Kidney (tissue), 14 donors: ENCODE results near the gene PANK2. TPM values are rescaled to one million over a fixed set of nuclear protein-coding genes. Genes with fewer than 3 reads are reported as not detected.

ENCODE experiments used
- DNase-seq, 5 donors: peaks; one replicate each; pipeline ENCODE4 v3.0.0-alpha.2; 2013 to 2020
- FAIRE-seq: peaks from 2 replicates; lab custom pipeline; 2012; peaks lifted over from hg19 to GRCh38; lab: Jason Lieb, UNC
- H3K27ac ChIP-seq, 2 donors: one replicate each; pipeline ENCODE4 v1.7.0; 2013; ENCODE audit warnings: low read depth in 2 of 2, low read length in 2 of 2, inconsistent platforms in 1 of 2
- H3K27me3 ChIP-seq: one replicate; pipeline ENCODE4 v1.7.1; 2013; ENCODE audit warnings: low read length, inconsistent platforms; ENCODE audit not compliant: control insufficient read depth, insufficient read depth
- H3K36me3 ChIP-seq, 3 donors: one replicate each; pipeline versions ENCODE4 v1.7.0 to v1.7.1; 2013; ENCODE audit warnings: low read length in 3 of 3, control low read depth in 1 of 3, inconsistent platforms in 1 of 3; ENCODE audit not compliant: insufficient read depth in 3 of 3, control insufficient read depth in 2 of 3
- H3K4me1 ChIP-seq, 3 donors: one replicate each; pipeline versions ENCODE4 v1.7.0 to v1.7.1; 2013; ENCODE audit warnings: low read length in 3 of 3, inconsistent platforms in 1 of 3, low read depth in 1 of 3; ENCODE audit not compliant: control insufficient read depth in 2 of 3, insufficient read depth in 2 of 3
- H3K4me3 ChIP-seq, 3 donors: one replicate each; pipeline versions ENCODE4 v1.7.0 to v1.8.1; 2013; ENCODE audit warnings: low read length in 3 of 3, control low read depth in 1 of 3, inconsistent platforms in 1 of 3
- H3K9ac ChIP-seq, 3 donors: one replicate each; pipeline versions ENCODE4 v1.7.0 to v1.7.1; 2013; ENCODE audit warnings: low read length in 3 of 3, control low read depth in 1 of 3, inconsistent platforms in 1 of 3
- H3K9me3 ChIP-seq, 3 donors: one replicate each; pipeline versions ENCODE4 v1.7.0 to v1.7.1; 2013; ENCODE audit warnings: low read length in 3 of 3, control low read depth in 1 of 3, inconsistent platforms in 1 of 3; ENCODE audit not compliant: control insufficient read depth in 2 of 3, insufficient read depth in 1 of 3
- CTCF ChIP-seq: IDR thresholded peaks from 3 replicates; pipeline ENCODE4 v1.5.1; 2012; ENCODE audit warnings: mild to moderate bottlenecking, moderate library complexity, borderline replicate concordance; ENCODE audit not compliant: insufficient read depth; ENCODE audit errors: extremely low read depth
- intact Hi-C: fragments of 100-400 bp; cut with DNase I; formaldehyde crosslinking; loops from one replicate; pipeline ENCODE4 v1.11.1; 2022
- polyA plus RNA-seq: library from polyadenylated mRNA; stranded (reverse); fragments of 350-450 nt; fragmentation: Illumina TruSeq; extraction: RNeasy Lipid Tissue Mini Kit (QIAGEN cat#74804); gene quantifications from one replicate; pipeline ENCODE4 v1.2.3, GENCODE V29; 2014; ENCODE audit warnings: low read depth, low replicate concordance; ENCODE audit not compliant: insufficient read depth
- total RNA-seq: library from RNA; stranded (reverse); fragmentation: NEBNext Ultra II Directional; extraction: Animal tissue kit (Norgen Biotek cat#: 25700); gene quantifications from one replicate; pipeline ENCODE4 v1.2.1, GENCODE V29; 2021
- donor health status: control.
- donor health status: control.
- donor health status: control.
- donor health status: control.
- donor health status: control.
- donor health status: DM: yes; HTN: yes; CAD: no.
- donor health status: Normal renal cell carcinoma (clear cell type).

Gene PANK2
- total and polyA plus RNA-seq, 2 donors from 2014 or later, result 26.8 to 44.9 TPM

GRCh38 chr20:3922223-3922982, 33.2 kb downstream of the PANK2 start:
- peak in 1 of 5 donors; percentile 52 for DNase-seq
- Histone ChIP-seq H3K27me3 (no peaks in the 10 kb centered on the region), H3K9ac (no peak overlapping the region), H3K4me3 (no peak overlapping the region), H3K9me3 (no peaks in the 10 kb centered on the region), H3K27ac (no peak overlapping the region), H3K4me1 (no peaks in the 10 kb centered on the region), H3K36me3 (peaks cover 2 to 26% (median 18%) of the 10 kb centered on the region in 3 donors)
- FAIRE-seq, result no peak
- intact Hi-C loops, result no loop called here
- TF ChIP-seq CTCF, result no peak

GRCh38 chr20:3922983-3923339, 33.8 kb downstream of the PANK2 start:
- H3K9ac ChIP-seq, result no peak overlapping the region
- no peaks in the 10 kb centered on the region for H3K9me3 ChIP-seq
- H3K27ac ChIP-seq, result no peak overlapping the region
- no peaks in the 10 kb centered on the region for H3K27me3 ChIP-seq
- no peak for TF ChIP-seq CTCF
- H3K36me3 ChIP-seq, result peaks cover 2 to 26% (median 18%) of the 10 kb centered on the region in 3 donors
- intact Hi-C loops, result no loop called here
- no peak for FAIRE-seq
- no peak for DNase-seq
- no peak overlapping the region for H3K4me3 ChIP-seq
- peaks cover 0 to 2% (median under 1%) of the 10 kb centered on the region in 3 donors for H3K4me1 ChIP-seq

- intact Hi-C loops, result no loop called here
- FAIRE-seq (no peak), DNase-seq (no peak)
- H3K36me3 ChIP-seq, result peaks cover 2 to 26% (median 18%) of the 10 kb centered on the region in 3 donors
- H3K4me1 ChIP-seq, result peaks cover 0 to 5% (median 4%) of the 10 kb centered on the region in 3 donors
- H3K4me3 ChIP-seq, result no peak overlapping the region
- no peaks in the 10 kb centered on the region for H3K27me3 ChIP-seq
- no peak overlapping the region for H3K9ac ChIP-seq
- H3K9me3 ChIP-seq, result no peaks in the 10 kb centered on the region
- TF ChIP-seq CTCF, result no peak
- H3K27ac ChIP-seq, result no peak overlapping the region
Measured at GRCh38 chr20:3923818-3924217, 34.6 kb downstream of the PANK2 start.
